Muscle of leg (tissue), 11 donors: ENCODE results near the gene DGCR6L. TPM values are rescaled to one million over a fixed set of nuclear protein-coding genes. Genes with fewer than 3 reads are reported as not detected.
"Not testable (repeated sequence)": the region's sequence is repeated elsewhere in the genome, so short reads cannot be mapped to it uniquely, and the experiment has no call there.

ENCODE experiments used
- DNase-seq: peaks from one replicate; pipeline ENCODE4 v3.0.0; 2013
- H3K27ac ChIP-seq: one replicate; pipeline ENCODE4 v1.5.1; 2013; ENCODE audit warnings: mild to moderate bottlenecking, low read length, control low read depth
- H3K27me3 ChIP-seq: one replicate; pipeline ENCODE4 v1.6.1; 2013; ENCODE audit warnings: low read length; ENCODE audit not compliant: control insufficient read depth, insufficient read depth
- H3K36me3 ChIP-seq: one replicate; pipeline ENCODE4 v1.6.1; 2013; ENCODE audit warnings: low read length; ENCODE audit not compliant: control insufficient read depth, insufficient read depth
- H3K4me1 ChIP-seq: one replicate; pipeline ENCODE4 v1.6.1; 2013; ENCODE audit warnings: low read length; ENCODE audit not compliant: control insufficient read depth, insufficient read depth
- H3K4me3 ChIP-seq: one replicate; pipeline ENCODE4 v1.5.1; 2013; ENCODE audit warnings: low read length, control low read depth
- H3K9me3 ChIP-seq: replicated peaks from 2 replicates; pipeline ENCODE4 v1.6.1; 2013; ENCODE audit warnings: low read depth, low read length; ENCODE audit not compliant: control insufficient read depth
- WGBS: methylation state at CpG from one replicate; pipeline ENCODE4 v1.1.5; 2013; ENCODE audit warnings: missing lambda C conversion rate; ENCODE audit not compliant: insufficient coverage; 5-methylcytosine and 5-hydroxymethylcytosine counted together
- polyA plus RNA-seq, 8 donors: library from polyadenylated mRNA; unstranded; fragments of 120-200 nt; gene quantifications; one replicate each; pipeline versions ENCODE4 v1.2.1 to v1.2.3, GENCODE V29; 2013; ENCODE audit warnings: inconsistent platforms in 1 of 8, low replicate concordance in 1 of 8; ENCODE audit not compliant: insufficient read length in 8 of 8, insufficient read depth in 1 of 8
- total RNA-seq: library from RNA; stranded (reverse); fragments of 120-200 nt; gene quantifications from one replicate; pipeline ENCODE4 v1.2.4, GENCODE V29; 2013

DGCR6L gene
- total and polyA plus RNA-seq, 9 donors = 60.9 to 152 (median 72.1) TPM

GRCh38 chr22:20275836-20276235 is 44.0 kb downstream of the DGCR6L start:
- WGBS = 91% methylated on average over 7 of the region's 13 CpGs
- H3K9me3 ChIP-seq = no peaks in the 10 kb centered on the region
- H3K4me1 ChIP-seq = peaks cover 44% of the 10 kb centered on the region
- H3K27me3 ChIP-seq = no peaks in the 10 kb centered on the region
- no peak for DNase-seq
- H3K27ac ChIP-seq = no peak overlapping the region
- no peaks in the 10 kb centered on the region for H3K36me3 ChIP-seq
- H3K4me3 ChIP-seq = no peak overlapping the region

GRCh38 chr22:20275325-20275724 is 44.5 kb downstream of the DGCR6L start:
- H3K27me3 ChIP-seq, DNase-seq, H3K4me3 ChIP-seq, H3K9me3 ChIP-seq, H3K36me3 ChIP-seq, H3K27ac ChIP-seq: not testable (repeated sequence)
- H3K4me1 ChIP-seq = peaks cover 47% of the 10 kb centered on the region
- no CpG with 5 or more reads among the region's 7 CpGs for WGBS

DNA sequence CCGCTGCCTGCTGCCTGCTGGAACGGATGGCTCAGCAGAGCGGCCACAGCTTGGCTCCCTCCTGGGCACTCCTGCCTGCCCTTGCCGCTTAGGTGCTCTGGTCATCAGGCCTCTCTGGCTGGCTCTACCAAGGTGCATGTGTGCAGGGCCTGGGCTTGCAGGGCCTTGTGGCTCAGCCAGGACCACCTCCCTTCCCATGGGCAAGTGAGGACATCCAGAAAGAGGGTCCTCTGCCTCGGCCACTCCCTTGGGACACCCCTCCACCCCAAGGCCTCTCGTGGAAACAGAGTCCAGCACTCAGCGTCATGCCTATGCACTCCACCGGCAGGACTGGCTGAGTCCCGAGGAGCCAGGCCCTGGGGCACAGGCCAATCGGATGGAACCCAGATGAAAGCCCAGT is 45.5 kb downstream of the DGCR6L start:
- peaks cover 51% of the 10 kb centered on the region for H3K4me1 ChIP-seq
- not testable (repeated sequence) for H3K4me3 ChIP-seq, H3K36me3 ChIP-seq, H3K27me3 ChIP-seq, DNase-seq, H3K9me3 ChIP-seq
- H3K27ac ChIP-seq = peak overlapping the region; percentile 77
- 69% methylated on average over 7 of the region's 10 CpGs for WGBS

GRCh38 chr22:20273758-20274181 is 46.1 kb downstream of the DGCR6L start:
- Histone ChIP-seq H3K36me3 (no peaks in the 10 kb centered on the region), H3K4me1 (peaks cover 52% of the 10 kb centered on the region), H3K9me3 (no peaks in the 10 kb centered on the region), H3K27ac (peak overlapping the region; percentile 77), H3K27me3 (no peaks in the 10 kb centered on the region), H3K4me3 (no peak overlapping the region)
- peak; percentile 72 for DNase-seq
- 22% methylated on average over 10 of the region's 12 CpGs for WGBS

GRCh38 chr22:20272700-20273099 is 47.2 kb downstream of the DGCR6L start:
- H3K27me3 ChIP-seq = no peaks in the 10 kb centered on the region
- 90% methylated on average over 10 of the region's 13 CpGs for WGBS
- H3K4me1 ChIP-seq = peaks cover 56% of the 10 kb centered on the region
- no peak for DNase-seq
- peak overlapping the region; percentile 77 for H3K27ac ChIP-seq
- no peak overlapping the region for H3K4me3 ChIP-seq
- no peaks in the 10 kb centered on the region for H3K9me3 ChIP-seq
- H3K36me3 ChIP-seq = no peaks in the 10 kb centered on the region

DNA sequence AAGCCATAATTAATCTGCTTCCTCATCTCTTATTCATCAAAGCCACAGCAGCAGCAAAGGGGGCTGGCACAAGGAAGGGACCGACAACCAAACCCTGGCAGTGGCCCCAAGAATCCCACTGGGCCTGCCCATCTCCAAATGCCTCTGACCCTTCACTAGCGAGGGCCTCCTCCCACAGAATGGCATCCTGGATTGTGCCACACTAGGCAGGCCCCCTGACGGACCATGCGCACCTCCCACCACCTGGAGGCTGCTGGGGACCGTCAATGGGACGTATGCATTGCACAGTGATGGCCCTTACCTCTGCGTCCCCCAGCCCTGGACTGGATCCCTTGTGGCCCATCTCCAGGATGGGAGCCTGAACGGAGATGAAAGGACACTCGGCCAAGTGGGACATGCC is 47.7 kb downstream of the DGCR6L start:
- Histone ChIP-seq H3K27me3 (no peaks in the 10 kb centered on the region), H3K36me3 (no peaks in the 10 kb centered on the region), H3K9me3 (no peaks in the 10 kb centered on the region), H3K4me3 (no peak overlapping the region), H3K27ac (no peak overlapping the region), H3K4me1 (peaks cover 61% of the 10 kb centered on the region)
- 86% methylated on average over 8 of the region's 9 CpGs for WGBS
- no peak for DNase-seq

DNA sequence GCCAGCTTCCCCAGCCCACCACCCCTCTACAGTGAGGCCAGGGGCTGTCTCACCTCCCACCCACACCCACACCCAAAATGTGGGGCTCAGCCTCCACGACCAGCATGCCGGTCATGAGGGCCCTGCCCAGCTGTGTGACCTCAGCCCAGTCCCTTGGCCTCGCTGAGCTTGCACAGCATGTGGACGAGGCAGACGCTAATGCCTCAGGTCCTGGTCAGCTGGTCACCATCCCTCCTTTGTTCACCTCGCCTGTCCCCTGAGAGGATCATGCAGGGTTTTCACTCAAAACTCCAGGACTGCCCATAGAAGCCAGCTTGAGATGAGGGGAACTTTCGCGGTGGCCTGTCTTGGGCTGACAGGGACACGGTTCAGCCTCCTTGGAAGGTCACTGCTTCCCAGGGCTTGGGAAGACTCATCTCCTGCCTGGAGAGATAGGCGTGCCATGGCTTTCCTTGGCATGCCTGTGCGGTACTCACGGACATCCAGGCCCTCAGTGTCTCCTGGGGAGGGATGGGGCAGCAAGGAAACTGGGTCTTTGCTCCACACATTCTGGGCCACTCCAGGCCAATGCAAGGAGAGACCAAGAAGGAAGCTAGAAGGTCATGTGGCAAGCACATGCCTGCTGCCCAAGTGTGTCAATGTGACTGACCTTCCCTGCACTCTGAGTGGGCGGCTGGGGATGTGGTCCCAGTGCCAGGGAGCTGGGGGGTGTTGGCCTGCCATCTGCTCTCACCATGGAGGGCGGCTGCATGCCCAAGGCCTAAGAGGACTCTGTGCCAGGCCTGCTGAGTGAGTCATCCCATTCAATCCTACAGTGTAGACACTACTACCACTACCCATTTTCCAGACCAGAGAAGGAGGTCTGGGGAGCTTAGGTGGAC is 48.5 kb downstream of the DGCR6L start:
- Histone ChIP-seq H3K27ac (peak overlapping the region; percentile 45), H3K27me3 (no peaks in the 10 kb centered on the region), H3K36me3 (no peaks in the 10 kb centered on the region), H3K4me3 (no peak overlapping the region), H3K9me3 (no peaks in the 10 kb centered on the region), H3K4me1 (peaks cover 63% of the 10 kb centered on the region)
- WGBS = 87% methylated on average over 11 of the region's 14 CpGs
- DNase-seq = peak; percentile 47

DNA sequence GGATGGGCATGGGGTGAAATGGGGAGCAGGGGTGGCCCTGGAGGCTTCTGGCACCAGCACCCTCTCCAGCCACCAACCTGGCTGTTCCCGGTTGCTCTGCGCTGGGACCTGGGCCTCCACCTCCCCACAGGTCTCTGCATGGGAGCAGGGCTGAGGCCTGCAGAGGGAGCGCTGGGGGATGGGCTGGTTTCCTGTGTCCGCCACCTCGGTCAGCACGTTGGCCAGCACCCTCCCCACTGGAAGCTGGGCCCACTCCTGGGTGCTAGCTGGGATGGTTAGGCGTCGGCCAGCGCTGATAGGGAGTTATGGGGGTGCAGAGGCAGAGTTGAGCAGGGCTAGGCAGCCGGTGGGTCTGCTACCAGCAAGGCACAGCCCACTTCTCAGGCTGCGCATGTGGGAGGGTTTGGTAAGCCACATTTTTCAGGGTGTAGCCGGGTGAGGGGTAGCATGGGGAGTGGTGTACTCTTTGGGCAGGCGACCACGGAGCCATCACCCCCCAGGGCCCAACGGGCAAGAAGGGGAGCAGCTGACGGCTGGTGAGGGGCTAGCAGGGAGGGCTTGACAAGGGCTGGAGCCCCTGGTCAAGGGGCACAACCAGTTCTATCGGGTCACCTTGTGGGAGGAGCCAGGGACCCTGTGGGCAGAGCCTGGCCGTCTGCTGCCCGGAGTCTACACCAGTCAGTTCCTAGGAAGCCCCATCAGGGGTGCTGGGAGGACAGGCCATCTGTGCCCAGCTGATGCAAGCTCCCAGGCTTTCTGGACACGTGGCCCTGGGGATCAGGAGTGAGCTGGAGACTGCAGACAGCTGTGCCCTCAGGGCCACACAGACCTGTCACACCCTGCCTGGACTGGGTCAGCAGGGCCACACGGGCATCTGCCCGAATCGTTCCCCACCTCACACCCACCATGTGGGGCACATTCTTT is 49.4 kb downstream of the DGCR6L start:
- not testable (repeated sequence) for DNase-seq, H3K27ac ChIP-seq, H3K36me3 ChIP-seq, H3K4me3 ChIP-seq, H3K27me3 ChIP-seq, H3K9me3 ChIP-seq
- H3K4me1 ChIP-seq = peaks cover 63% of the 10 kb centered on the region
- 64% methylated on average over 17 of the region's 23 CpGs for WGBS

DNA sequence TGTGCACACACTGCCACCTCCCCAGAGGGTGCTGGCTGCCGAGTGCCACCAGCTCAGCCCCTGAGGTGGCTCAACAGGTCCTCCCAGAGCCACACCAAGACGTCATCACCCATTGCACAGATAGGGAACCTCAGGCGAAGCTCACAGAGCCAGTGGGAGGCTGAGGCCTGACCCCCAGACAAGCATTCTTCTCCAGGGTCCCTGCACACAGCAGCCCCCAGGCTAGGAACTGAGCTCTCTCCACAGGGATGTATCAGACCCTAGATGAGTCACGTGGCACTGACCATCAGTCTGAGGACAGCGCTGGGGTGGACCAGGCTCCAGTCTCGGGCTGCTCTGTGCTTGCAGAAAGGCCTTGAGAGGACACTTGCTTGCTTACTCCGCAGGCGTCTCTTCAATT is 50.2 kb downstream of the DGCR6L start:
- DNase-seq, H3K9me3 ChIP-seq, H3K27ac ChIP-seq, H3K4me3 ChIP-seq, H3K36me3 ChIP-seq, H3K27me3 ChIP-seq: not testable (repeated sequence)
- 89% methylated on average over 5 of the region's 8 CpGs for WGBS
- H3K4me1 ChIP-seq = peaks cover 66% of the 10 kb centered on the region

- 100% methylated on average over 2 of the region's 4 CpGs for WGBS
- DNase-seq, H3K27ac ChIP-seq, H3K4me3 ChIP-seq, H3K27me3 ChIP-seq, H3K9me3 ChIP-seq, H3K36me3 ChIP-seq: not testable (repeated sequence)
- peaks cover 65% of the 10 kb centered on the region for H3K4me1 ChIP-seq
Observed at GRCh38 chr22:20269201-20269600, 50.7 kb downstream of the DGCR6L start.
